HG02938 (cell line): ENCODE measurements around the gene RMI1.
A peak's percentile ranks its signal among the peaks of the same experiment; 100 is the strongest.
"Not testable (repeated sequence)": the region's sequence is repeated elsewhere in the genome, so short reads cannot be mapped to it uniquely, and the experiment has no call there.

Source experiments
- ATAC-seq: cut with Tn5 transposase; IDR thresholded peaks from one replicate; pipeline ENCODE4 v1.9.1; 2021; ENCODE audit warnings: mild to moderate bottlenecking, moderate library complexity; ENCODE audit not compliant: unreplicated experiment

The RMI1 gene

DNA sequence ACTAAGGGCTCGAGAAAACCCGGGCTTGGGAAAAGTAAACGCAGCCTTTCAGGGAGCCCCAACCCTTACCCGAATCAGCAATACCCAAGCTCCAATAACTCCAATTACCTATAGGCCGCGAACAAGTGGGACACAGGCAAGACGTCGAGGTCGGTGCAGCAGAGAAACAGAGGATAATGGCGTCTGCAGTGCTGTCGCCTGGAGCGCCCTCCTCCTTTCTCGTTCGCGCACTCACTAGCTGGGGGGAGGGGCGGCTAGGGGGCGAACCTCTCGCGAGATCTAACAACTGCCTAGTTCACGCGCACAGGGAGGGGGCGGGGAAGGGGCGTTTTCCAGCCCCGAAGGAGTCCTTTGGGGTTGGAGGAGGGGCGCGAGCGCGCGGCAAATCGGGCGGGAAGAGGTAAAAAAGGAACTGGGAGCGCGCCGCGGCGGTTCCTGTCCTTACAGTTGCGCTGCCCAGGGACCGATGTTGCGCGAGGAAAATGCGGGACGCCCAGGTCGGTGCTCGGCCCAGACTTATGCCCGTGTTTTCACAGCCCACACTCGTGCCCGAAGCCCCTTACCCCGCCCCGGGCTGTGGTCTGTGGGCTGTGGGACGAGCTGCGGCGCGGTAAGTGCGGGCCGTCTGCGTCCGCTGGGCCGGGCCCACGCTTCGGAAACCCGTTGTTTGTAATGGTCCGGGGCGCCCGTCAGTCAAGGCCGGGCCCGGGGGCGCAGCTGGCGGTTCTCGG is at the start of gene RMI1:
TSS of gene RMI1 (plus strand) at position 411 of the 731 bp plus-strand sequence. CDS start 20,182 bp downstream, outside the sequence.
- peak; percentile 58 for ATAC-seq

- no peak for ATAC-seq
Observed at GRCh38 chr9:83930881-83931280, 49.7 kb upstream of the RMI1 start.

DNA sequence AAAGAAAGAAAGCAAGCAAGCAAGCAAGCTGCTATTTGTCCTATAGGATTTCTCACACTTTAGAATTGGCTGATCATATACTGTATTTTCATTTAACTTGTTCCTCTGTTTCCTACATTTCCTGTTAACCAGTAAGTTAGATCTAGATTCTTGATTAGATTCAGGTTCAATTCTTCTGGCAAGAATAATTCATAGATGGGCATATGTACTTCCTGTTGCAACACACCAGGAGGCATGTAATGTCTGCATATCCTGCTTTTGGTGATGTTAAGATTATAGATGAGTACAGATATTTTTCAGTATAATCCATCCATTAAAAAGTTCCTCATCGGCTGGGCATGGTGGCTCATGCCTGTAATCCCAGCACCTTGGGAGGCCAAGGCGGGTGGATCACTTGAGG is 48.6 kb upstream of the RMI1 start:
- ATAC-seq = no peak

DNA sequence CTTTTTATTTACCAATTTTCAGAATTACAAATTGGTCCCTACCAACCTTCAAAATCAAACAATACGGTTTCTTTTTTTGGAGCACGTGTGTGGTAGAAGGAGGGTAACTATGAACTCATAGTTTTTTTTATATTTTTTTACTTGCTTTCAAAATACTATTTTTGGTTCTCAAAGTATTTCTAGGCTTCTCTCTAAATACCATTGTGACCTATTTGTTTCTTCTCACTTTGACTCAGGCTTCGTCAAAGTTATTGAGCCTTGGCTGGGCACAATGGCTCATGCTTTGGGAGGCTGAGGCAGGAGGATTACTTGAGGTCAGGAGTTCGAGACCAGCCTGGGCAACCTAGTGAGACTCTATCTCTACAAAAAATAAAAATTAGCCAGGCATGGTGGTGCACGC is 47.8 kb upstream of the RMI1 start:
- ATAC-seq = no peak

DNA sequence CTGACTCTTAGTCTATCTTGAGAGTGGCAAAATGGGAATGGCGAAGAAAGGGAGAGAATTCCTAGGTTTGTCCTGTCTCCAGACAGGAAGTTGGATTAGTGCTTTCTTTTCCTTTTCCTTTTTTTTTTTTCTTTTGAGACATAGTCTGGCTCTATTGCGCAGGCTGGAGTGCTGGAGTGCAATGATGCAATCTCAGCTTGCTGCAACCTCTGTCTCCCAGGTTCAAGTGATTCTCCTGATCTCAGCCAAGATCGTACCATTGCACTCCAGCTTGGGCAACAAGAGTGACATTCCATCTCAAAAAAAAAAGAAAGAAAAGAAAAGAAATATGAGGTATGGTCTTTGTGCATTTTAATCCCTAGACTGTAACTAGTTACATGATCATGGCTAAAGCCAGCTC is 46.8 kb upstream of the RMI1 start:
- ATAC-seq = no peak

DNA sequence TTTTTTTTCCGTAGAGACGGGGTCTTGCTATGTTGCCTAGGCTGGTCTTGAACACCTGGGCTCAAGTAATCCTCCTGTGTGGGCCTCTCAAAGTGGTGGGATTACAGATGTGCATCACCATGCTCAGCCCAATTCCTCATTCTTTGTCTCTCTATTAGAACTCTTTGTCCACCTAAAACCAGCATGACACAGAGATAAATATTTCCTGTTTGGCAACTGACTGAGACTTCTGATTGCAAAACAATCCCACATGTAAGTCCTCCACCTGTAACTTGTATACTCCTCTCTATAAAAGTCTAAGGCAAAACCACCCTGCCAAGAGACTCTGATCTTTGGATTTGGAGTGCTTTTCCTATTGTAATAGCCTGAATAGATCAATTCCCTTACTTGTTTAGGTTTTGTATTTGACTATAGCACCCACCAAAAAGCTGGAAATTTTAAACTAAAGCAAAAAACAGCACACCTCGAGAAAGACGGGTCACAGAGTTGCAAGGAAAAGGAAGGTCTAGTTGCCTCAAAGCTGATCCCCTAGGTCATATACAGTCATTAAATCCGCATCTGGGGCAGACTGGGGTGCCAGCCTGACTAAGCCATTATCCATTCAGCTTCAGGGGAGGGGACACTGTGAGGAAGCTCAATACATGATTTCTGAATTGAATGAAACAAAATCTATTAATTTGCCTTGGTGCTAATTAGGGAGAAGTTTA is 45.9 kb upstream of the RMI1 start:
- ATAC-seq = no peak

DNA sequence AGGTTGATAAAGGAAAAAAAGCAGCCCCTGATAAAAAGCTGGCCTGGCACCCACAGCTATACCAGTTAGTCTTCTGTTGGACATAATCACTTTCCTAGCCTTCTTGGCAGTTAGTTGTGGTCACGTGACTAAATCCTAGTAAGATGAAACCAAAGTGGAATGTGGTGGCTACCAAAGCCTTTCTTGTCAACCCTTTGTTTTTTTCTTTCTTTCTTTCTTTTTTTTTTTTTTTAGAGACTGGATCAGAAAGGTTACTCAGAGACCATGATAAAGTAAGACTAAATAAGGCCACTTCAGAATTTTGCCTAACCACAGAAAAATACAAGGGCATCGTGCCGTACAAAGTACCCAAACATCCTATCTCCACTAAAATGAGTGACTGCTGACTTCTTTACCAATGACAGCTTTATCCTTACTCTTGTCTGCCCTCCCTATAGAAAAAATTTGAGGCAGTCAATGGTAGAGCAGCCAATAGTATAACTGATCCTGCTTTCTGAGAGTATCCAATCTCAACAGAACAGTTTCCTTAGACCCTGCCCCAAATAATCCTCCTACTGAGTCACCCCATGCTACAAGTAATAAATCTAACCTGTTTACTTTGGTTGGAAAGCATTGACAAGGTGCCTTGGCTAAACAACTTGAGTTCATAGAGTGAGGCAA is 45.2 kb upstream of the RMI1 start:
- no peak for ATAC-seq

- ATAC-seq = no peak
Observed at GRCh38 chr9:83936523-83936922, 44.1 kb upstream of the RMI1 start.

DNA sequence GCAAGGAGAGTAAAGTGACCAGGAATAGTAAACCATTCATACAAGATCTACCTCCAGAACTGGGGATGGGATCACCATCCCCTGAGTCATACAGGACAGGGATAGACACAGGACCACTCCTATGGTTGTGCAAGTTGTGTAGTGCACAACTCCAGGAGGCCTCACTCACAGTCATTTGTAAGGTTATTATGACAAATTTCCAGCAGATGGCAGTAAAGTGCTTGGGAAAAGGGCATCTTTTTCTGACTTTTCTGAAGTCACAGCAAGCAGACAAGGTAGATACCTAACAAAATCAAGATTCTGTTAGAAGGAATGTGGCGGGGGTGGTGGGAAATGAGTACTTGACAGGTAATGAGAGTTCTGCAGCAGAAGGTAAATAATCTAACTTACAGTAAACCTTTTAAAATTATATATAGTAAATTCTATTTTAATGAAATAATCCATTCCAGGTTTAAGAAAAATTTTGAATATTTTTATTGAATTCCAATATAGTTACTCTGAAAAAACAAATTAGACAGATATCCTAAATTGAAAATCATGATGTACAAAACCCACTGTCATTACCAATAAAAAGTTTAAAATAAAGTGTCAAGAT is 42.6 kb upstream of the RMI1 start:
- ATAC-seq = peak; percentile 58

GRCh38 chr9:83940590-83941303 is 39.9 kb upstream of the RMI1 start:
- no peak for ATAC-seq

DNA sequence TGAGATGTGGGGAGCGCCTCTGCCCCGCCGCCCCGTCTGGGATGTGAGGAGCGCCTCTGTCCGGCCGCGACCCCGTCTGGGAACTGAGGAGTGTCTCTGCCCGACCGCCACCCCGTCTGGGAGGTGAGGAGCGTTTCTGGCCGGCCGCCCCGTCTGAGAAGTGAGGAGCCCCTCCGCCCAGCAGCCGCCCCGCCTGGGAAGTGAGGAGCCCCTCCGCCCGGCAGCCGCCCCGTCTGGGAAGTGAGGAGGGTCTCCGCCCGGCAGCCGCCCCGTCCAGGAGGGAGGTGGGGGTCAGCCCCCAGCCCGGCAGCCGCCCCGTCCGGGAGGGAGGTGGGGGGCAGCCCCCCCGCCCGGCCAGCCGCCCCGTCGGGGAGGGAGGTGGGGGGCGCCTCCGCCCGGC is 32.5 kb upstream of the RMI1 start:
- ATAC-seq = not testable (repeated sequence)

DNA sequence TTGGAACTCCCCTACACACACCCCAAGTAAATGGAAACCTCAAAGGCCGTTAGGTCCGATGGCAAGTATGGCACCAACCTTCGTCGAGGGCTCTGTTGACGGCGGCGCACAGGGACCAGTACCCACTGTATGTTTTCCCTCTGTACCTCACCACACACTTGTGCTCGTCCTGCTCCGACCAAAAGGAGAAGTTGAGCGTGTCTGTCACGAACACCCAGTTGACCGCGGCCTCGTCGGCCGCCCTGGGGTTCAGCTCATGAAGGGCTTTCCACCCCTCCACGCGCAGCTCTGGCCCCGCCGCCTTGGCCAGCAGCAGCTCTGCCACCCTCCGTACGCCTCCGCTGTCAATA is 24.5 kb upstream of the RMI1 start:
- peak; percentile 54 for ATAC-seq

- peak; percentile 69 for ATAC-seq
Observed at GRCh38 chr9:83956436-83957247, 24.0 kb upstream of the RMI1 start.

- ATAC-seq = no peak
Observed at GRCh38 chr9:83957248-83957513, 23.4 kb upstream of the RMI1 start.

DNA sequence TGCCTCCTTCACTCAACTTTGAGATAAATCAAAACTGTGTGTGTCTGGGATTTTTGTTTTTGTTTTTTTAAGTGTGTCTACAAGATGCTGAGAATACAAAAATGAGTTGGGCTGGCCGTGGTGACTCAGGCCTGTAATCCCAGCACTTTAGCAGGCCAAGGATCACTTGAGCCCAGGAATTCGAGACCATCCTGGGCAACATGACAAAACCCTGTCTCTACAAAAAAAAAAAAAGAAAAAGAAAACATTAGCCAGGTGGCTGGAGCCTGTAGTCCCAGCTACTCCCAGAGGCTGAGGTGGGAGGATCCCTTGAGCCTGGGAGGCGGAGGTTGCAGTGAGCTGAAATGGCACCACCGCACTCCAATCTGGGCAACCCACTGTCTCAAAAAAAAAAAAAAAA is 21.5 kb upstream of the RMI1 start:
- no peak for ATAC-seq

- ATAC-seq = no peak
Observed at GRCh38 chr9:83960991-83961390, 19.6 kb upstream of the RMI1 start.

DNA sequence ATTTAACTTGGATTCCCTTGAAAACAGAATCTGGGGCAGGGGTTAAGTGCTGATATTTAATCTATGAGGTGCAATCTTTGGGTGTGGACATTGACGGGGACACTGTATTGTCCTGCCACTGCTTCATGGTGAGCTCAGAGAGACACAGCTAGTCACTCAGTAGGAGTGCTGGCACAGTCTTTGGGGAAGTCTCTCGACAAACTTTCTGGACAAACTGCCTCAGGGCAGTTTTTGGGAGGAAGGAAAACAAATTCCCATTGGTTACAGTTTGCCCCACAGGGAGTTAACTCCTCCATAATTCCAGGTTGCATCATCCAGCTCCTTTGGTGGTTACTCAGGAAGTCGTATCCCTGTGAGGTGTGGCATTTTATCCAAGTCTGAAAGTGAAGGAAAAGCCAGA is 18.4 kb upstream of the RMI1 start:
- no peak for ATAC-seq

- ATAC-seq = no peak
Observed at GRCh38 chr9:83964973-83965349, 15.6 kb upstream of the RMI1 start.

DNA sequence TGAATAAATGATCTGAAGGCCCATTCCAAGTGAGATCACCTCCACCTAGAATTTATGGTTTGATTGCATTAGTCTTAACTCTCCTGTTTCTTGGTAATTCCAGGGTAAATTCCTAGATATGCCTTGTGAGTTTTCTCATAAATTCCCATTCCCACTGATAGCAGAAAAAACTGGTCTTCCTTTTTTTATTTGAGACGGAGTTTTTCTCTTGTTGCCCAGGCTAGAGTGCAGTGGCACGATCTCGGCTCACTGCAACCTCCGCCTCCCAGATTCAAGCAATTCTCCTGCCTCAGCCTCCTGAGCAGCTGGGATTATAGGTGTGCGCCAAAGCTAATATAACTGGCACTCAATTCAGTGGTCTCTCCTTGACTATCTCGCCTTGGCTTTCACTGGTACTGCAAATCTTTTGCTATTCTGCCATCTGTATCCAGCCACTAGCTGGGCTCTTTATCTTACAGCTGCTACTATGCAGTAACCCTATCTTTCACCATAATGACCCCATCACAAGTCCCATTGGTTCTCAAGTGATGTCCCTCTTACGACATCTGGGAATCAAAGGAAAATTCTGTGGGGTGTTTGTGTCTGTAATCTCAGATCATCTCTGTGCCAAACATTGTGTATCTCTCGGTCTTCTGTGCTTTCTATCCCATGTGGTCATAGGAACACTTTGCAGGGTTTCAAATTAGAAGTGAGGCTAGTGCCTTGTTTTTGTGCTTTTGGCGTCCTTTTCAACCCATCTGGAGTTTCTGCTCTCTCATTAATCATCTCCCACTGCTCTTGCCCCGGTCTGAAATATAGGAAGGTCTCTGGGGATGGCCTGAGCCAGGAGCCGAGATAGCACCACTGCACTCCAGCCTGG is 15.0 kb upstream of the RMI1 start:
- ATAC-seq = no peak

DNA sequence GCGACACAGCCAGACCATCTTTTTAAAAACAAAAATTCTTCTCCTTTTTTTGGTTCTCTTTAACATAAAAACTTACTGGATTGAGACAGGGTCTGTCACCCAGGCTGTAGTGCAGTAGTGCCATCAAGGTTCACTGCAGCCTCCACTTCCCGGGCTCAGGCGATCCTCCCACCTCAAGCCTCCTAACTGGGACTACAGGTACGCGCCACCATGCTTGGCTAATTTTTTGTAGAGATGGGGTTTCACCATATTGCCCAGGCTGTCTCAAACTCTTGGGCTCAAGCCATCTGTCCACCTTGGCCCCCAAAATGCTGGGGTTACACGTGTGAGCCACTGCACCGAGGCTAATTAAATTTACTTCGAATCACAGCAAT is 14.4 kb upstream of the RMI1 start:
- no peak for ATAC-seq
